ENCODE results near the gene RAB14. TPM values are rescaled to one million over a fixed set of nuclear protein-coding genes. Genes with fewer than 3 reads are reported as not detected.

RAB14 gene
- polyA plus RNA-seq, 1 of the 3 experiments (the other 2 are of a cell fraction), result 17.4 TPM

DNA sequence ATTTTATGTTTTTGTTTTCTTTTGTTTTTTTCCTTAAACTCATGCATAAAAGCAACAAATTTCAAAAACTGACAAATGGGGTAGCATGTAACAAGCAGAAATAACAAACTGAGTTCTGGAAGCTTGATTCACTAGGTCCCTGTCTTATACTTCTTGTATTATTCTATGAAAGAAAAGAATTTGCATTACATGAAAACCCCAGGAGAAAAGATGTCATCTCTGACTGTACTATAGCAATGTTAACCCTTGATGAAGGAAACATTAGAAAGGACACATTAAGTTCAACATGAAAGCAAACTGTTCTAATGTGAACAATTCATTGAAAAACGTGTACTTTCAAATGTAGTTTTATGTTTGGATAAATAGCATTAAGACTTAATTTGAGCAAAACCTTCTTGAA lies 9.2 kb downstream of the RAB14 start:
- H3K27me3 ChIP-seq (ENCODE audit: insufficient read depth), result no peaks in the 10 kb centered on the region
- no peak overlapping the region for H2AFZ ChIP-seq (ENCODE audit: low read depth)
- no peaks in the 10 kb centered on the region for H3K9me3 ChIP-seq
- H3K9ac ChIP-seq, result no peak overlapping the region
- no peak for DNase-seq
- H3K9me2 ChIP-seq, result no peaks in the 10 kb centered on the region
- no peak overlapping the region for H3K4me3 ChIP-seq (ENCODE audit: low read depth in 2 of 2, low read length in 1 of 2)
- H3K36me3 ChIP-seq (replicated peaks in 1 of 2; ENCODE audit: control insufficient read depth in 1 of 2, insufficient read depth in 2 of 2, low read length in 1 of 2), result peaks cover 11 to 25% of the 10 kb centered on the region in 2 experiments
- ChIA-PET POLR2A (interaction anchor here (1.3 kb wide), 1 partner anchor 9 kb away, joined by 3 read pairs; the partner anchor contains the start of gene RAB14), CTCF (interaction anchor here (1.0 kb wide), 1 partner anchor 21 kb away, joined by 3 read pairs; no protein-coding TSS in a partner anchor)
- peaks cover 100% of the 10 kb centered on the region for H3K79me2 ChIP-seq (ENCODE audit: insufficient read depth)
- peaks cover 7 to 39% of the 10 kb centered on the region in 2 experiments; a peak in 3 of 4 replicates for H3K4me1 ChIP-seq (ENCODE audit: control insufficient read depth in 1 of 2, insufficient read depth in 2 of 2, low read depth in 1 of 2, low read length in 1 of 2)
- H4K20me1 ChIP-seq (ENCODE audit: insufficient read depth), result peaks cover 98% of the 10 kb centered on the region
- peaks cover 25% of the 10 kb centered on the region for H3F3A ChIP-seq (replicated peaks; ENCODE audit: insufficient read depth)
- H3K4me2 ChIP-seq, result no peak overlapping the region
- H3K27ac ChIP-seq (ENCODE audit: low read depth in 2 of 2, low read length in 1 of 2), result peak overlapping the region in 1 of 2 experiments; percentile 25; a peak in 1 of 4 replicates
- TF ChIP-seq TEAD4 (IDR thresholded peaks at IDR 0.05; ENCODE audit: borderline replicate concordance, insufficient read depth) (no peak), TCF12 (IDR thresholded peaks at IDR 0.05) (no peak), TAF1 (IDR thresholded peaks at IDR 0.05; ENCODE audit: borderline replicate concordance, low read depth, low read length) (no peak), RXRA (IDR thresholded peaks at IDR 0.05; ENCODE audit: borderline replicate concordance, low read depth) (no peak), REST (IDR thresholded peaks at IDR 0.05; ENCODE audit: low read depth, low read length) (no peak), FOXJ3 (CRISPR knock-in tag; IDR thresholded peaks at IDR 0.05) (no peak), ELF1 (IDR thresholded peaks at IDR 0.05) (no peak), JUND (IDR thresholded peaks at IDR 0.05) (no peak), GATA2 (CRISPR knock-in tag; IDR thresholded peaks at IDR 0.05) (no peak), ZBTB33 (IDR thresholded peaks at IDR 0.05; ENCODE audit: borderline replicate concordance, low read depth) (no peak), IRF3 (IDR thresholded peaks at IDR 0.05; ENCODE audit: low read depth, low read length) (no peak), GABPA (IDR thresholded peaks at IDR 0.05; ENCODE audit: low read depth) (no peak), NFIC (IDR thresholded peaks at IDR 0.05; ENCODE audit: borderline replicate concordance) (no peak), FOXM1 (IDR thresholded peaks at IDR 0.05; ENCODE audit: low read depth) (no peak), FOSL2 (IDR thresholded peaks at IDR 0.05; ENCODE audit: borderline replicate concordance, low read depth) (no peak), SIN3A (IDR thresholded peaks at IDR 0.05; ENCODE audit: borderline replicate concordance, low read depth, low read length) (no peak), CHD2 (IDR thresholded peaks at IDR 0.05; ENCODE audit: low read length, partially characterized antibody) (no peak), YY1 (IDR thresholded peaks at IDR 0.05; ENCODE audit: low read depth) (no peak)
- TF ChIP-seq, protein P1, sequence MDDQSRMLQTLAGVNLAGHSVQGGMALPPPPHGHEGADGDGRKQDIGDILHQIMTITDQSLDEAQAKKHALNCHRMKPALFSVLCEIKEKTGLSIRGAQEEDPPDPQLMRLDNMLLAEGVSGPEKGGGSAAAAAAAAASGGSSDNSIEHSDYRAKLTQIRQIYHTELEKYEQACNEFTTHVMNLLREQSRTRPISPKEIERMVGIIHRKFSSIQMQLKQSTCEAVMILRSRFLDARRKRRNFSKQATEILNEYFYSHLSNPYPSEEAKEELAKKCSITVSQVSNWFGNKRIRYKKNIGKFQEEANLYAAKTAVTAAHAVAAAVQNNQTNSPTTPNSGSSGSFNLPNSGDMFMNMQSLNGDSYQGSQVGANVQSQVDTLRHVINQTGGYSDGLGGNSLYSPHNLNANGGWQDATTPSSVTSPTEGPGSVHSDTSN (IDR thresholded peaks at IDR 0.05), result no peak
- WGBS (ENCODE audit: low lambda C conversion rate), result 77% methylated on average over 1 of the region's 1 CpG

Measured in SK-N-SH (cell line).